GM18868 (cell line): Measurements from ENCODE around the gene REL.

Source experiments
- ATAC-seq: cut with Tn5 transposase; IDR thresholded peaks from one replicate; pipeline ENCODE4 v1.9.1; 2021; ENCODE audit warnings: mild to moderate bottlenecking, moderate library complexity; ENCODE audit not compliant: unreplicated experiment

REL gene

DNA sequence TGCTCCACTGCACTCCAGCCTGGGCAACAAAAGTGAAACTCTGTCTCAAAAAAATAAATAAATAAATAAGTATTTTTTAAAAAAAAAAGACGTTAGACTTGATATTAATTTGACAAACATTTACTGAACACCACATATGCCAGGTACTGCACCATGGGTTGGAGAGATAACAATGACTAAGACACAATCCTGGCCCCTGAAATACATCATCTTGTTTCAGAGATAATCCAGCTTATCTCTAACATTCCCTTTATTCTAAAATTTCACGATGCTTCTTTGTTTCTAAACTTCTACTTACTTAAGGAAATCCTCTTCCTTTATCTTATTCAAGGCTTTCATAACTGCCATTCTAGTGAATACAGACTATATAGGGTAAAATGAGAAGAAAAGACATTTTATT lies 81.2 kb downstream of the REL start:
- ATAC-seq: no peak

- ATAC-seq: no peak
Observed at GRCh38 chr2:60963190-60963589, 81.8 kb downstream of the REL start.

DNA sequence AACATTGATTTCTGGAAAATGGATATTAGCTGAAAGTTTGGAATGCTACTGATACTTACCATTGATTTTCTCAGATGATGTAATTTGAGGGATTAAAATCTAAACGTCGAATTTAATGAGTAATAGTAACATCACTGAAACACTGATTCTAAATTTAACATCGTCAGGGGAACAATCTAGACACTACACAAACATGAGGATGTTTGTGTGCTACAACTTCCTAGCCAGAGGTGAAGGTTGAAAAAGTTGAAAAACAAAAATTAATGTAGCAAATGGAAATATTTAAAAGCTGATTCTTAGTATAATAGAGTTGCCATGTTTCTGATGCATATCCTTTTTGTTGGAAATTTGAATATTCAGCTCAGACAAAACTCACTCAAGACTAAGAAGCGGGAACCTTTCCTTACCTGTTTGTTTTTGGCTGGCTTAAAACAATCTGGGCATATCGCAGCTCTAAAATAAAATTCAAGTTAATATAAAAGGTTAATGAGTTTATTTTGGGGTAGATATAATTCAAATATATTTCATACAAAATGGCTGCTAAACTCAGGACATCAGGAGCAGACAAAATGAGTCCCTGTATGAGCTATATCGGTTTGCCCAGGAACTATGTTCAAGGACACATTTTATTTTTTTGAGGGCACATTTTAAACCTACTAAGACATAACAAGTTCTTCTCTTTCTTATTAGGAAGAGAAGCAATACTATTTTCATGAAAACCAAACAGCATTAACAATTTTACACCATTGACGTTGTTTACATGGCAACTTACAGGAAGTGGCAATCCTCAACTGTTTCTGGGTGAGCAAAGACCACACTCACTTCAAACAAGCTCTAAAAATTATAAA lies 83.5 kb downstream of the REL start:
- no peak for ATAC-seq

DNA sequence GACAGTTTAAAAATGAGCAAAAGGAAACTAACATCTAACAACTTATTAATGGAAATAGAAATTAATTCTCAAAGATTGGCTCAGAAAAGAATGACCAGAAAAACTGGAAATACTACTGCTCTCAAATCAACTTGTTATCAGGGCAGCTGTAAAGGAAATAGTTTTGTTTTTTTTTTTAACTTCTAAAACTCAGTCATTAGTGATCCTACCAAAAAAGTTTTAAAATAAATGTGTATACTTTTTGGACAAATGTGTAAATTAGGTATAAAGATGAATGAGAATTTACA lies 84.1 kb downstream of the REL start:
- no peak for ATAC-seq

GRCh38 chr2:60966507-60967405 lies 85.4 kb downstream of the REL start:
- ATAC-seq: peak; percentile 56

DNA sequence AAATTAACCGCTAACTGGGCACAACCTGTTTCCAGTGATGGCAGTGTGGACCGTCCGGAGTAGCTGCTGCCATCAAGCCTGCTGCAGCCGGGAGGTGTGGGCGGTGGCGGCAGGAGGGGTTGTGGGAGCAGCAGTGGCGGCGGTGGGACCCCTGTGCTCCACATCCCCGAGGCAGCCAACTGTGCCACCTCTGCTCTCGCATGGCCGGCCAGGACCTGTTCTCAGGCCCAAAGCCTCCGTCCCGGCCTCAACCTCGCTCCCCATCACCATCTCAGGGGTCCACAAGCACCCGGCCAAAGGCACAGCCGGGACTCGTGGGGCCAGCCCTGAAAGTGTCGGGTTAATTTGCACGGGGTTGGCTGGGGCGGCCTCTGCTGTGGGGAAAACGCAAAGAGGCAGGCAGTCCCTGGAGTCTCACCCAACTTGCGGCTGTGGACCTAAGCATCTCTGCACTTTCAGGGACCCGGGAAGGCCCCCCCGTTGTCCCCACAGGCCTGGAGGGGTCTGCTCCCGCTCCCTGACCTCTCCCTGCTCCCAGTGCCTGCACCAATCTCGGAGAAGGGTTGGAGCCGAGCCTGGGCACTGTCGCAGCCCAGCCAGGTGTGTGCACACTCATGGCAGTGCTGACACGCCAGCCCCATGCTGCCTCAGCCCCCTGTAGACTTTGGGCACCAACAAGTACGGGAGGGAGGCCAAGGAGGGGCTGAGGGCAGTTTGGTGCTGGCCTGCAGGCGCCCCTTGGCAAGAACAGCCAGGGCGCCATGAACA lies 91.7 kb downstream of the REL start:
- no peak for ATAC-seq

- ATAC-seq: no peak
Observed at GRCh38 chr2:60973705-60974104, 92.3 kb downstream of the REL start.

- no peak for ATAC-seq
Observed at GRCh38 chr2:60974652-60975051, 93.3 kb downstream of the REL start.
